Measurements from ENCODE around the gene PRRC2B. TPM values are rescaled to one million over a fixed set of nuclear protein-coding genes. Genes with fewer than 3 reads are reported as not detected.

Gene PRRC2B
- total RNA-seq, 2 donors from 2014 or later, result 94.7 to 197 TPM

DNA sequence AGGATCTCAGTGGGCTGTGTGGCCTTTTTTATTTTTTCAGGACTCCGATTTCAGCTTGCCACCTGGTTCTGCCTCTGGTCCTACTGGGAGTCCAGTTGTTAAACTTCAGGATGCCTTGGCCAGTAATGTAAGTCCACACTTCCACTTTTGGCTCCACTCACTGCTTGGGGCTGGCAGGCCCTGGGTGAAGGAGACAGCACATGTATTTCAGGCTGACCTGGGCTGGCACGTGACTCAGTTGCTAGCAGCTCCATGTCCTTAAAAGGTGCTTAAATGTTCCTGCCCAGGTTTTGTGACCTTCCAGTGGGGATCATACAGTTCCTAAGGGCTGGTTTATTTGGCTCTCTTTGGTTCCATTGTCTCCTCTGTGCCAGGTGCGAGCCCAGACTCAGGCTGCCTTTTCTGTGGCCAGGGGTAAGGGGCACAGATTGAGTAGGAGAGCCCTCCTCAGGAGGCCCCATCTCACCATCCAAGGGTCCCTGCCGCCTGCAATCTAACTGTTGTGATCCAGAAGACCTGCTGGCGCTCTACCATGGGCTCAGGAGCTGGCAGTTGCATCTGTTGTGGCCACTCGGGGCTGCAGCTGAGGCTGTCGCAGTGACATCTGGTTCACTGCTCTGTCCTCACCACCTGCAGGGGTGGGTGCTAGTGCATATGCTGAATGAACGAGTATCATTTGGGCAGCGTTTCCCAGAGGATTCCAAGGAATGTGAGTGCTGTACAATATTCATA, 89.6 kb downstream of the PRRC2B start:
- no peaks in the 10 kb centered on the region for H3K27me3 ChIP-seq (replicated peaks; ENCODE audit: insufficient read depth)
- H3K4me1 ChIP-seq (replicated peaks), result peaks cover 21% of the 10 kb centered on the region
- H3K4me3 ChIP-seq, result no peak overlapping the region
- peak; percentile 84 for TF ChIP-seq POLR2AphosphoS5 (IDR thresholded peaks at IDR 0.05)
- TF ChIP-seq POLR2A (IDR thresholded peaks at IDR 0.05), result no peak
- 63% methylated on average over 9 of the region's 9 CpGs for WGBS
- H3K27ac ChIP-seq, result peak overlapping the region; percentile 66 to 78
- peaks cover 15 to 30% of the 10 kb centered on the region in 2 donors for H3K36me3 ChIP-seq
- peak; percentile 81 for DNase-seq (ENCODE audit: low spot score)
- H3K9me3 ChIP-seq, result no peaks in the 10 kb centered on the region
- intact Hi-C loops (cut with DNase I), result no loop called here

DNA sequence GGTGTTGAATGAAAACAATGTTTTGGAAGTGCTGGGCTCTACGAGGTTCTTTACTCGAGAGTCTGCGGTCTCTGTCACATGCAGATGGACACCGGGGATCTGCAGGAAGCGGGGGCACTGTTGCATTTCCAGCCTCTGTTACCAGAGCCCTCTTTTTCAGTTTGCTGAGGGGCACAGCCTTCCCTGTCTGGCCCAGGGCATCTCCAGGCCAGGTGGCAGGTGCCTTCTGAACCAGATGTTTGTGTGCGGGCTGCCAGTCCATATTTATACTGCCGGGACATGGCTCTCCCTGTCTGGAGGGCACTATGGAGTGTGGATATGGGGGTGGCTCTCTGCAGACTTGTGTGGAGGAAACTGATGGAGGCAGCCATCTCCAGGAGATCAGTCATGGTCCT, 90.2 kb downstream of the PRRC2B start:
- H3K27ac ChIP-seq, result peak overlapping the region; percentile 58 to 66
- peaks cover 21% of the 10 kb centered on the region for H3K4me1 ChIP-seq (replicated peaks)
- no peak for DNase-seq (ENCODE audit: low spot score)
- no peak for TF ChIP-seq POLR2AphosphoS5 (IDR thresholded peaks at IDR 0.05)
- no peak for TF ChIP-seq POLR2A (IDR thresholded peaks at IDR 0.05)
- TF ChIP-seq, protein P1, sequence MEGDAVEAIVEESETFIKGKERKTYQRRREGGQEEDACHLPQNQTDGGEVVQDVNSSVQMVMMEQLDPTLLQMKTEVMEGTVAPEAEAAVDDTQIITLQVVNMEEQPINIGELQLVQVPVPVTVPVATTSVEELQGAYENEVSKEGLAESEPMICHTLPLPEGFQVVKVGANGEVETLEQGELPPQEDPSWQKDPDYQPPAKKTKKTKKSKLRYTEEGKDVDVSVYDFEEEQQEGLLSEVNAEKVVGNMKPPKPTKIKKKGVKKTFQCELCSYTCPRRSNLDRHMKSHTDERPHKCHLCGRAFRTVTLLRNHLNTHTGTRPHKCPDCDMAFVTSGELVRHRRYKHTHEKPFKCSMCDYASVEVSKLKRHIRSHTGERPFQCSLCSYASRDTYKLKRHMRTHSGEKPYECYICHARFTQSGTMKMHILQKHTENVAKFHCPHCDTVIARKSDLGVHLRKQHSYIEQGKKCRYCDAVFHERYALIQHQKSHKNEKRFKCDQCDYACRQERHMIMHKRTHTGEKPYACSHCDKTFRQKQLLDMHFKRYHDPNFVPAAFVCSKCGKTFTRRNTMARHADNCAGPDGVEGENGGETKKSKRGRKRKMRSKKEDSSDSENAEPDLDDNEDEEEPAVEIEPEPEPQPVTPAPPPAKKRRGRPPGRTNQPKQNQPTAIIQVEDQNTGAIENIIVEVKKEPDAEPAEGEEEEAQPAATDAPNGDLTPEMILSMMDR (IDR thresholded peaks at IDR 0.05), result no peak
- intact Hi-C loops (cut with DNase I), result no loop called here
- H3K4me3 ChIP-seq, result no peak overlapping the region
- WGBS, result 89% methylated on average over 7 of the region's 7 CpGs
- peaks cover 15 to 29% of the 10 kb centered on the region in 2 donors for H3K36me3 ChIP-seq
- no peaks in the 10 kb centered on the region for H3K27me3 ChIP-seq (replicated peaks; ENCODE audit: insufficient read depth)
- H3K9me3 ChIP-seq, result no peaks in the 10 kb centered on the region

DNA sequence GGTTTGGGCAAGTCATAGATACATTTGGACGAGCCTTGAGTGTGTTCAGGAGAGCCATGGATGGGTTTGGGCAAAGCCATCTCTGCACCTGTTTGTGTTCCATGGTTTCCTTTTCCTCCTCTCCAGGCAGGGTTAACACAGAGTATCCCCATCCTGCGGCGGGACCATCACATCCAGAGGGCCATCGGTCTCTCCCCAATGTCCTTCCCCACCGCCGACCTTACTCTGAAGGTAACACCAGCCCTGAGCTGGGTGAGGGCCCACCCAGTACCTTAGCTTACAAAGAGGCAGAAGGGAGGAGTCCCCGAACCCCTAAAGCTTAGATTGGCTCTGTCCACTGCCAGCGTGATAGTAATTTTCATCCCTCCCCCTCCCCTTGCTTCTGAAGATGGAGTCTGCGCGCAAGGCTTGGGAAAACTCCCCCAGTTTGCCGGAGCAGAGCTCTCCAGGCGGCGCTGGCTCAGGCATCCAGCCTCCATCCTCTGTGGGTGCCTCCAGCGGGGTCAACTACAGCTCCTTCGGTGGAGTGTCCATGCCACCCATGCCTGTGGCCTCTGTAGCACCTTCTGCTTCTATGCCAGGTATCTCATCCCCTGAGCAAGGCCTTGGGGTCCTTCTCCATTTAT, 90.8 kb downstream of the PRRC2B start:
- H3K36me3 ChIP-seq, result peaks cover 21 to 26% of the 10 kb centered on the region in 2 donors
- no peaks in the 10 kb centered on the region for H3K9me3 ChIP-seq
- no peaks in the 10 kb centered on the region for H3K27me3 ChIP-seq (replicated peaks; ENCODE audit: insufficient read depth)
- no peak for TF ChIP-seq POLR2AphosphoS5 (IDR thresholded peaks at IDR 0.05)
- no peak for TF ChIP-seq POLR2A (IDR thresholded peaks at IDR 0.05)
- TF ChIP-seq, protein P1 (IDR thresholded peaks at IDR 0.05), result no peak
- WGBS, result 94% methylated on average over 15 of the region's 15 CpGs
- intact Hi-C loops (cut with DNase I), result no loop called here
- peaks cover 21% of the 10 kb centered on the region for H3K4me1 ChIP-seq (replicated peaks)
- DNase-seq (ENCODE audit: low spot score), result no peak
- H3K4me3 ChIP-seq, result no peak overlapping the region
- peak overlapping the region; percentile 21 to 66 for H3K27ac ChIP-seq

DNA sequence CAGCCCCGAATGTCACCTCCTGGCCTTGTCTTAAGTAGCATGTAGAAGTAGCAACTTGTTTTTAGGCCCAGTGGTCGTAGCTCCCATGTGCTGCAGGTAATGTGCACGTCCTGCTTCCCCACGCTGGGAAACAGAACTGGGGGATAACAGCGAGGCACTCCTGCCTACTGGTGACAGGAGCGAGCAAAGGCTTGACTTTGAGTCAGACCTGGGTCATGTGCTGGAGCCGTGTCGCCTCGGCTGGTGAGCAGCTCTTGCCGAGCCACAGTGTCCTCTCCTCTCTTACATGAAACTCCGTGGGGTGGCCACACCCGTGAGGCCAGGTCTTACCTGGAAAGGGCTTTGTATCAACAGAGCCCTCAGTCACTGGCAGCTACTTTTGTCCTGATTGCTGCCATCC, 91.3 kb downstream of the PRRC2B start:
- TF ChIP-seq, protein P1 (IDR thresholded peaks at IDR 0.05), result no peak
- TF ChIP-seq POLR2A (IDR thresholded peaks at IDR 0.05), result no peak
- no peak for TF ChIP-seq POLR2AphosphoS5 (IDR thresholded peaks at IDR 0.05)
- Histone ChIP-seq H3K27ac (peak overlapping the region; percentile 14 to 21), H3K4me1 (replicated peaks) (peaks cover 21% of the 10 kb centered on the region), H3K9me3 (no peaks in the 10 kb centered on the region), H3K27me3 (replicated peaks; ENCODE audit: insufficient read depth) (no peaks in the 10 kb centered on the region), H3K4me3 (no peak overlapping the region), H3K36me3 (peaks cover 22 to 28% of the 10 kb centered on the region in 2 donors)
- DNase-seq (ENCODE audit: low spot score), result no peak
- intact Hi-C loops (cut with DNase I), result no loop called here
- 88% methylated on average over 10 of the region's 12 CpGs for WGBS

DNA sequence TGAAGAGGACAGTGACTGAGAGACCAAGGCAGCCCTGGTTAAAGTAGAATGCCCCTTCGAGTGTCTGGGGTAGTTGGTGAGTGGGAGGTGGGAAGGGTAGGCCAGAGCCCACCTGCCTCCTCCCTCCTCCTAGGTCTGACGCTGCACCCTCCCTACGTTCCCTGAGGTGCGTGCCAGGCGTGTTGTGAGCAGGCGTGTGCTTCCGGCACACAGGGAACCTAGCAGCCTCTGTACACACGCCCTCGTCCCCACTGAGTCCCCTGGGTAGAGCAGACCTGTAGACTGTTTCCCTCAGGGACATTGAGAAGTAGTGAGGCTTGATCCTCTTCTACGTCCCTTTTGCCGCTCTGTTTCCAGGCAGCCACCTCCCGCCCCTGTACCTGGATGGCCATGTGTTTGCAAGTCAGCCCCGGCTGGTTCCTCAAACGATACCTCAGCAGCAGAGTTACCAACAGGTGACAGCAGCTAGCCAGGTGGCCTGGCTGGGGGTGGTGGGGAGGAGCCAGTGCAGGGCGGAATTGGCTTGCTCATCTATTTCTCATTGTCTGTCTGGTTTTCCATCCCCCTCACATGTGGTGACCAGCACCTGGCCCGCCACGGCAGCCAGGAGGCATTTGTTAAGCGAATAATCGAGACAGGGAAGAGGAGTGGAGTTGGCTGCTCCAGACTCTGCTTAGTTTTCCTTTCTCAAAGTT, 92.0 kb downstream of the PRRC2B start:
- no peak for TF ChIP-seq POLR2AphosphoS5 (IDR thresholded peaks at IDR 0.05)
- TF ChIP-seq, protein P1 (IDR thresholded peaks at IDR 0.05), result no peak
- no peak for TF ChIP-seq POLR2A (IDR thresholded peaks at IDR 0.05)
- DNase-seq (ENCODE audit: low spot score), result no peak
- peak overlapping the region; percentile 14 to 35 for H3K27ac ChIP-seq
- peaks cover 22 to 33% of the 10 kb centered on the region in 2 donors for H3K36me3 ChIP-seq
- WGBS, result 60% methylated on average over 19 of the region's 19 CpGs
- no peak overlapping the region for H3K4me3 ChIP-seq
- intact Hi-C loops (cut with DNase I), result no loop called here
- no peaks in the 10 kb centered on the region for H3K27me3 ChIP-seq (replicated peaks; ENCODE audit: insufficient read depth)
- peaks cover 21% of the 10 kb centered on the region for H3K4me1 ChIP-seq (replicated peaks)
- no peaks in the 10 kb centered on the region for H3K9me3 ChIP-seq

Data from prostate gland (tissue), 2 donors.